Hepatic stellate cell (primary cell): ENCODE measurements around the gene PTPRT.

Source experiments
- DNase-seq: peaks from one replicate; pipeline ENCODE4 v3.0.0; 2011; ENCODE audit warnings: low spot score

Gene PTPRT

DNA sequence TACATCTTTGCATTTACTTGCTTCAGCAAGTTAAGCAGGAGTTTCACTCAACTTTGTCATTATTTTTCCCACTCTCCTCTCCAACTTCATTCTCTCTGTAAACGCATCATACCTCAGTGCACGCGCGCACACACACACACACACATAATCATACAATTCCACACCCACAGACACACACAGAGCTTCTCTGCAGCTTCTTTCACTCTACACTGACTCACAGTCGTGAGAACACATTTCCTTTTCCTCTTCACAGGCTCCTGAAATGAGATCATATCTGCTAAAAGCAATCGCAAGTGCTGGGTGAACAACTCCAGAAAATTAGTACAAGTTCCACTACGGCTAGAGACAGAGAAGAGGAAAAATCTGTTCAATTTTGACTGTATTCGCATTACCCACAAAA lies 215.4 kb downstream of the PTPRT start:
- DNase-seq = no peak

DNA sequence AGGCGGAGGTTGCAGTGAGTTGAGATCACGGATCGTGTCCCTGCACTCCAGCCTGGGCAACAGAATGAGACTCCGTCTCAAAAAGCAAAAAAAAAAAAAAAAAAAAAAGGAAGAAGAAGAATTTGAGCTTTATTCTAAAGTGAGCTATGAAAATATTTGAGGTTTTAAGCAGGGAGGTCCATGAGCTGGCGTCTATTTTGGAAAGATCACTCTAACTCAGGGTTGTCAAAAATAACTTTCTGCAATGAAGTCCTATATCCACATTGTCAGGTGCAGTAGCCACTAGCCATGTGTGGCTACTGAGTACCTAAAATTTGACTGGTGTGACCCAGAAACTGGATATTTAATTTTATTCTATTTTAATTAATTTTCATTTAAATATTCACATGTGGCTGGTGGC lies 217.1 kb downstream of the PTPRT start:
- DNase-seq = no peak

- no peak for DNase-seq
Observed at GRCh38 chr20:42968746-42969145, 221.0 kb downstream of the PTPRT start.

GRCh38 chr20:42963796-42964195 lies 225.9 kb downstream of the PTPRT start:
- DNase-seq = no peak

- no peak for DNase-seq
Observed at GRCh38 chr20:42961771-42962170, 227.9 kb downstream of the PTPRT start.

DNA sequence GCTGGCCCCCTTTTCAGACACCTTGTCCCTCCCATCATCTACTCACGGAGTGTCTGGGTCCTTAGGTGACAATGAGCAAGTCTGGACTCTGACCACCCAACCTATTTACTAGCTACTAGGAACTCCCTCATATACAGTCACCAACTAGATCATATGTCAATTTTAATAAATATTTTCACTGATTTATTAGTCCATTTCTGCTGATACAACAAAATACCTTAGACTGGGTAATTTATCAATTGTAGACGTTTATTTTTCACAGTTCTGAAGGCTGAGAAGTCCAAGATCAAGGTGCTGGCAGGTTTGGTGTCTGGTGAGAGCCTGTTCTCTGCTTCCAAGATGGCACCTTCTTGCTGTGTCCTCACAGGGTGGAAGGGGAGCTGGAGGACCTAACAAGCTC lies 229.7 kb downstream of the PTPRT start:
- DNase-seq = no peak

- no peak for DNase-seq
Observed at GRCh38 chr20:42958367-42959069, 231.2 kb downstream of the PTPRT start.

DNA sequence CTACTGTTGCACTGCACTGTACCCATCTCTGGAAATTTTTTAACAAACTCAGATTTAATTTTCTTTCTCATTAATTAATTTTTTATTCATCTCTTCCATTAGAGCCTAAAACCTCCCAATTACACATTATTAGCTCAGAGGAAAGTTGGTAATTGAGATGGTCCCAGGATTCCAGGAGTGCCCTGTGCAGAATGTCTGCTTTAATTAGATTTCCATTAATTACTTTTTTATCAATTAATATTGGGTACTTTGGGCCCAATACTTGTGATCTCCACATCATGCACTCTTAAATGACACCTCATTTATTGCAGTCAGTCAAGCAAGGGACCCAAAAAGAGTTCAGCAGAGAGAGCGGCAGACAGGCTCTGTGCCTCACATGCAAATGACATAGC lies 232.0 kb downstream of the PTPRT start:
- no peak for DNase-seq

GRCh38 chr20:42957018-42957703 lies 232.5 kb downstream of the PTPRT start:
- DNase-seq = no peak

GRCh38 chr20:42955713-42956112 lies 234.0 kb downstream of the PTPRT start:
- DNase-seq = no peak

- DNase-seq = no peak
Observed at GRCh38 chr20:42954951-42955350, 234.8 kb downstream of the PTPRT start.

- DNase-seq = no peak
Observed at GRCh38 chr20:42949950-42950349, 239.8 kb downstream of the PTPRT start.

GRCh38 chr20:42945234-42945994 lies 244.3 kb downstream of the PTPRT start:
- no peak for DNase-seq

- DNase-seq = no peak
Observed at GRCh38 chr20:42941629-42942028, 248.1 kb downstream of the PTPRT start.

- DNase-seq = no peak
Observed at GRCh38 chr20:42938441-42939205, 251.1 kb downstream of the PTPRT start.

DNA sequence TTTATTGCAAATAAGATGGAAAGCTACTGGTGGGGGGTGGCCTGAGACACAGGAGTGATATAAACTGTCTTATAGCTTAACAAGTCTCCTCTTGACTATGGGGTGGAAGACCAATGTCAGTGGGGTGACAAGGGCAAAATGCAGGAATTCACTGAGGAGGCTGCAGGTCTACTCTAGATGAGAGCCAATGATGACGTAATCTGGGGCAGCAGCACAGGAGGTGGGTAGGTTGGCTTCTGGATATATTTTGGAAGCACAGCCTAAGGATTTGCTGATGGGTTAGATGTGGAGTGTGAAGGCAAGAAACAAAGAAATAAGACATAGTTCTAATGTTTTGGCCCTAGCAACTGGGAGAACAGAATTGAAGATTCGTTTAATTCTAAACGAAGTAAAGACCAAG lies 253.2 kb downstream of the PTPRT start:
- no peak for DNase-seq

DNA sequence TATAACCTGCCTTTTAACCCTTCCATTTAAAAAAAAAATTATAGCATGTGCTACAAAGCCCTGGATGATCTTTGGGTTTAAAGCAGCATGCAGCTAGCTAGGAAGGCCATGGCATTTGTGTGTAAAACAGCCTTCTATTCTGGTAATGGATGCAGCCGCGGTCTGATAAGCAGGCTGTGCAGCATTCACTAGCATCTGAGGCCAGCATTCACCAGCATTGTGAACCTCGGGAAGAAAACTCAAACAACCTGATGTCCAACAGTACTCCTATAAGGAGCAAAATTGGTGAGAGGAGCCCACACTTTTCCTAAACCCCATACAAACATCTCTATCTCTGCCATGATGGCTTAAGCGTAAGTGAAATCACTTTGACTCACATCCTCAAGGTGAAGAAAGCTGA lies 265.5 kb downstream of the PTPRT start:
- DNase-seq = no peak

GRCh38 chr20:42923348-42923918 lies 266.3 kb downstream of the PTPRT start:
- no peak for DNase-seq

DNA sequence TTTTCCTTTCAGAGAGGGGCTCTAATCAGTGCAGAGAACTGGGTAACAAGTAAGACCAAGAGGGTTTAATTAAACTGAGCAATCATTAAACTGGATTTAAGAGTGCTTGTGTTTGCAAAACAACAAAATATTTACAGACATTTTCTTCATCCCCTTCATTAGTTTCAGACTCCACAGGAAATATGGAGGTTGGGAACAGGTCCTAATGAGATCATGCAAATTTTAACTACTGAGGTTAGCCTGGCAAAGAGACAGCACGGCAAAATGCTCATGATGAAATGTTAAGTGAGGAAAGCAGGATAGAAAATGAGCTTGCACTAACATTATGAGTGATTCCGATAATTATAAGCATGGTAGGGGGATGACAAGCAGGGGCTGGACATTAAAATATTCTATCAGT lies 268.9 kb downstream of the PTPRT start:
- no peak for DNase-seq

GRCh38 chr20:42919316-42919715 lies 270.4 kb downstream of the PTPRT start:
- no peak for DNase-seq

DNA sequence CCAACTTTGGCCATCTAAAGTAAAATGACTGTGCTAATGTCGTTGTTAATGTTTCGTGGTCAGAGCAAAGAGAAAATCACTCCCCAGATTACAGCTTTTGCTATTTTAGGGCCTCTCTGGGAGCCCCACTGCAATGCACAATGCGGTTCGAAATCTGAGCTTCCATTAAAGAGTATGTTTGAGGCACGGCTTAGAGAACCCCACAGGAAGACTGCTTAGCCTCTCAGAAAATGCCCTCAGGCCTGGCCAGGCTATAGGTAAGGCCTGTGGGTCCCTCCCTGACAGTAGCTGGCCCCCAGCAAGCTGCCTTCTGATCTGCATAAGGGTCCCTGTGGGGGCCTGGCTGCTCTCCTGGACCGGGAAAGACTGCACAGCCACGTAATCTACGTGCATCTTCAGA lies 274.6 kb downstream of the PTPRT start:
- no peak for DNase-seq

DNA sequence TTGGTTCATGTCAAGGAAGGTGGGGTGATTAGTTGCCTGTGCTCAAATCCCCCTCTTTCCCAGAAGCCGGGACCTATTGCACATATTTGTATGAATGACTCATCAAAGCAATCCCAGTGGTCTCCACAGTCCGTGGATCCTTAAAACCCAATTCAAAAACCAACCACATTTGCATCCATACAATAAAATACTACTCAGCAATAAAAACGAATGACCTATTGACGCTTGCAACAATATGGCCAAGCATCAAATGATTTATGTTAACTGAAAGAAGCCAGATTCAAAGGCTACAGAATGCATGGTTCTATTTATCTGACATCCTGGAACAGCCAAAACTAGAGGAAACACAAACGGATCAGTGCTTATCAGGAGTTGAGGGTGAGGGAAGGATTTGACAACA lies 275.4 kb downstream of the PTPRT start:
- DNase-seq = no peak
